Neural progenitor cell (in vitro differentiated cells): ENCODE results near the gene ZNF273.

Experiments used
- EZH2 ChIP-seq: fragments of 200-600 bp; sonication (generic); IDR thresholded peaks from 2 replicates; pipeline ENCODE4 v1.6.1; 2017; ENCODE audit warnings: antibody characterized with exemption, mild to moderate bottlenecking, moderate library complexity
- TF ChIP-seq, protein P1 (sequence below): fragments of 200-600 bp; sonication (generic); IDR thresholded peaks from 2 replicates; pipeline ENCODE4 v1.5.1; 2017; ENCODE audit warnings: antibody characterized with exemption, mild to moderate bottlenecking

GRCh38 chr7:64887756-64888508 is 15.1 kb upstream of the ZNF273 start:
- no peak for TF ChIP-seq EZH2
- TF ChIP-seq, protein P1, sequence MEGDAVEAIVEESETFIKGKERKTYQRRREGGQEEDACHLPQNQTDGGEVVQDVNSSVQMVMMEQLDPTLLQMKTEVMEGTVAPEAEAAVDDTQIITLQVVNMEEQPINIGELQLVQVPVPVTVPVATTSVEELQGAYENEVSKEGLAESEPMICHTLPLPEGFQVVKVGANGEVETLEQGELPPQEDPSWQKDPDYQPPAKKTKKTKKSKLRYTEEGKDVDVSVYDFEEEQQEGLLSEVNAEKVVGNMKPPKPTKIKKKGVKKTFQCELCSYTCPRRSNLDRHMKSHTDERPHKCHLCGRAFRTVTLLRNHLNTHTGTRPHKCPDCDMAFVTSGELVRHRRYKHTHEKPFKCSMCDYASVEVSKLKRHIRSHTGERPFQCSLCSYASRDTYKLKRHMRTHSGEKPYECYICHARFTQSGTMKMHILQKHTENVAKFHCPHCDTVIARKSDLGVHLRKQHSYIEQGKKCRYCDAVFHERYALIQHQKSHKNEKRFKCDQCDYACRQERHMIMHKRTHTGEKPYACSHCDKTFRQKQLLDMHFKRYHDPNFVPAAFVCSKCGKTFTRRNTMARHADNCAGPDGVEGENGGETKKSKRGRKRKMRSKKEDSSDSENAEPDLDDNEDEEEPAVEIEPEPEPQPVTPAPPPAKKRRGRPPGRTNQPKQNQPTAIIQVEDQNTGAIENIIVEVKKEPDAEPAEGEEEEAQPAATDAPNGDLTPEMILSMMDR, result peak; percentile 49
